ENCODE results near the gene SLC25A1. TPM values are rescaled to one million over a fixed set of nuclear protein-coding genes. Genes with fewer than 3 reads are reported as not detected.

The SLC25A1 gene
- total RNA-seq, 2 donors from 2014 or later = 46.2 to 47.8 TPM

GRCh38 chr22:19131685-19132015 is 46.9 kb downstream of the SLC25A1 start:
- no peak for DNase-seq (ENCODE audit: low spot score)
- intact Hi-C loops (cut with DNase I) = no loop called here

- DNase-seq (ENCODE audit: low spot score) = no peak
- intact Hi-C loops (cut with DNase I) = no loop called here
Observed at GRCh38 chr22:19130959-19131684, 47.4 kb downstream of the SLC25A1 start, which contains the start of gene TSSK2. Gene TSSK2, plus strand, starts transcription at chr22:19131308. Its CDS starts 92 bp downstream, at chr22:19131400.

DNA sequence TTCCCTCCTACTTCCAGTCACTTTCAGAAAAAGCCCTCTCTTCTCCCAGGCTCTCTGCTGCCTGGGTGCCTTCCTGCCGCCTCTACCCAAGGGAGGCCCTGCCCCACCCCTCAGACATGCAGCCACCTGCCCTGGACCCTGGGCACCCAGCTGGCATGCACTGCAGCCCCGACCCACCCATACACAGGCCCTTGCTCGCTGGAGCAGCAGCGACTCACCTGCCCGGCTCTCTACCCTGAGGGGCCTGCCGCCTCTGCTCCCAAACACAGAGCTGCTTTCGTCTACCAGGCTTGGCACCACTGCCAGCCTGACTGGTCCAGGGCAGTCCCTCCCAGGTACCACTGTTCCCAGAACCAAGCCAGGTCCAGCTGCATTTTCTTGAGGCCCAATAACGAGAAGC is 48.7 kb downstream of the SLC25A1 start:
- intact Hi-C loops (cut with DNase I) = no loop called here
- DNase-seq (ENCODE audit: low spot score) = no peak

DNA sequence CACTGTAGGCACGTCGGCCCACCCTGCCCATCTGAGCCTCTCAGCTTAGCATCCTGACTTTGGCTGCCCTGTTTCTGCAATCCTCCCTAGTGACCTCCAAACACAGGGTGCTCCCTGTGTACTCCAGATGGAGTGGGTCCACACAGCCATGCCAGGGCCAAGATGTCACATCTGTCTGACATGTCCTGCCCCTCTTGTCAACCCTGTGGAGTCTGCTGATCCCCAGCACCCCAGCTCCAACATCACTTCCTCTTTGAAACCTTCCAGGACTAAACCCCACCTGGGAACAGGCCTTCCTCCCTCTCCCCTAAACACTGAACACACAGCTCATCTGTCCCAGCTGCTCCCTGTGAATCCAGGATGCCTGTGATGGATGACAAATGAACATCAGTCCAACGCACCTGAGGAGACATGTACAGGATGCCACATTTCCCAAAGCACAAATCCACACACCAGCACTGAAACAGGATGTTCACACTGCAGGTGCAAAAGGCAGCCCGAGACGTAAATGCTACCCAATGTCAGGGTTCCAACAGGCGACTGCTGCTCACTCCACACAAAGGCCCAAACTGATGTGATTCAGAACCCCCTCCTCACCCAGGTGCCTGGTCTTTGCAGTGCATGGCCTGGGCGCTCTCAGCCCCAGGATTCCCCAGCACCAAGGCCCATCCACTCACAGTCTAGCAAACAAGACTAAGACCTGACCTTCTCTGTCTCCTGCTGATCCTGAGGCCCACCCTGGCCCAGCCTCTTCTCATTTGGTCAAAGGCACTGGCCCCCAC is 49.4 kb downstream of the SLC25A1 start:
- intact Hi-C loops (cut with DNase I) = no loop called here
- no peak for DNase-seq (ENCODE audit: low spot score)

DNA sequence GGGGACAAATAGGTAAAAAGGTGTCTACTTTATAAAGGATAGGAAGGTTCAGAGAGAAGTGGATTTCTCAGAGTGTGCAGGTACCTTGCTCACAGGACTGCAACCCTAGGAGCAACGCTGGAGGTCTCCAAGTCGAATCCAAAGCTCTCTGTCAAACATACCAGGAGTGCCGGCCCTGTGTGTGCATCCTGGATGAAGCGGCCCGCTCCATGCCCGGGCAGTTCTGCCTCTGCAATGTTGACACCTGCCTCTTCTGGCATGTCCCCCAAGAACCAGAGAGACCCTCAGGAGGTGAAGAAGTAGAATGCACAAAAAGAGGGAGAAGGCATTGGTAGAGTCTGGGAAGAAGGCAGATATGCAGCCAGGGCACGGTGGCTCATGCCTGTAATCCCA is 50.5 kb downstream of the SLC25A1 start:
- intact Hi-C loops (cut with DNase I) = no loop called here
- DNase-seq (ENCODE audit: low spot score) = no peak

GRCh38 chr22:19127329-19128008 is 51.1 kb downstream of the SLC25A1 start:
- intact Hi-C loops (cut with DNase I) = no loop called here
- DNase-seq (ENCODE audit: low spot score) = no peak

- intact Hi-C loops (cut with DNase I) = no loop called here
- DNase-seq (ENCODE audit: low spot score) = no peak
Observed at GRCh38 chr22:19126309-19127273, 51.9 kb downstream of the SLC25A1 start.

Other genes starting within 250 kb of the SLC25A1 start
- gene PRODH, start 242.4 kb downstream of the SLC25A1 start, total RNA-seq = 1 to 10 TPM in 1 of 2 donors, under 1 TPM in 1; 0.33 to 3.4 TPM
- gene DGCR2, start 56.3 kb downstream of the SLC25A1 start, total RNA-seq = 10 to 100 TPM; 28.3 to 35.2 TPM
- not detected for gene TSSK2, start 47.4 kb downstream of the SLC25A1 start, total RNA-seq
- gene ESS2, start 34.1 kb downstream of the SLC25A1 start, total RNA-seq = 10 to 100 TPM; 10.2 to 11.5 TPM
- not detected for gene GSC2, start 28.4 kb downstream of the SLC25A1 start, total RNA-seq
- gene CLTCL1, start 113.0 kb upstream of the SLC25A1 start, total RNA-seq = 1 to 10 TPM; 6.6 to 9.0 TPM

All from posterior vena cava (tissue), 2 donors.